SK-MEL-5 (cell line): ENCODE results near the gene MKNK1. TPM values are rescaled to one million over a fixed set of nuclear protein-coding genes. Genes with fewer than 3 reads are reported as not detected.

Source experiments
- DNase-seq: peaks from one replicate; pipeline ENCODE4 v3.0.0-alpha.2; 2016; ENCODE audit warnings: low read depth, low spot score
- in situ Hi-C: cut with HindIII; loops from 2 replicates; pipeline ENCODE4 v1.10.0; 2016; ENCODE audit warnings: low sequenced_read_pairs, high pct_unique_total_duplicates, low pct_unique_long_range_greater_than_20kb
- total RNA-seq: library from RNA; depleted of rRNA; stranded (reverse); fragments of >200 nt; shearing (Covaris generic); gene quantifications from 2 replicates; pipeline ENCODE4 v1.2.3, GENCODE V29; 2014

Gene MKNK1
- total RNA-seq, 1 experiment from 2014 or later, result 16.2 TPM

GRCh38 chr1:46522184-46522968 is 81.7 kb downstream of the MKNK1 start:
- in situ Hi-C loops, result loop anchor here (10.0 kb wide), 1 partner anchor 48 kb away; no protein-coding TSS in a partner anchor
- peak; percentile 64 for DNase-seq

- no peak for DNase-seq
- in situ Hi-C loops, result loop anchor here (10.0 kb wide), 1 partner anchor 47 kb away; no protein-coding TSS in a partner anchor
Measured at GRCh38 chr1:46521414-46521813, 82.7 kb downstream of the MKNK1 start.

- DNase-seq, result no peak
Measured at GRCh38 chr1:46520063-46520911, 83.8 kb downstream of the MKNK1 start.

GRCh38 chr1:46519209-46519608 is 84.9 kb downstream of the MKNK1 start:
- in situ Hi-C loops, result no loop called here
- DNase-seq, result no peak

More at GRCh38 chr1:46520063-46520911, 83.8 kb downstream of the MKNK1 start:
- in situ Hi-C loops, result loop anchor here (10.0 kb wide), 1 partner anchor 45 kb away; no protein-coding TSS in a partner anchor

GRCh38 chr1:46517932-46518498 is 86.1 kb downstream of the MKNK1 start:
- no peak for DNase-seq

GRCh38 chr1:46517010-46517600 is 87.0 kb downstream of the MKNK1 start:
- in situ Hi-C loops, result no loop called here
- no peak for DNase-seq

More at GRCh38 chr1:46517932-46518498, 86.1 kb downstream of the MKNK1 start:
- in situ Hi-C loops, result no loop called here

GRCh38 chr1:46516200-46516950 is 87.7 kb downstream of the MKNK1 start:
- DNase-seq, result no peak
- in situ Hi-C loops, result no loop called here

GRCh38 chr1:46515576-46515975 is 88.5 kb downstream of the MKNK1 start:
- in situ Hi-C loops, result no loop called here
- no peak for DNase-seq

- in situ Hi-C loops, result no loop called here
- DNase-seq, result no peak
Measured at GRCh38 chr1:46513536-46513935, 90.5 kb downstream of the MKNK1 start.

GRCh38 chr1:46512792-46513190 is 91.3 kb downstream of the MKNK1 start:
- no peak for DNase-seq
- in situ Hi-C loops, result no loop called here

- in situ Hi-C loops, result no loop called here
- no peak for DNase-seq
Measured at GRCh38 chr1:46512135-46512791, 91.8 kb downstream of the MKNK1 start.

- in situ Hi-C loops, result no loop called here
- no peak for DNase-seq
Measured at GRCh38 chr1:46510998-46511365, 93.1 kb downstream of the MKNK1 start.

- in situ Hi-C loops, result no loop called here
- no peak for DNase-seq
Measured at GRCh38 chr1:46510341-46510997, 93.6 kb downstream of the MKNK1 start.

- in situ Hi-C loops, result no loop called here
- no peak for DNase-seq
Measured at GRCh38 chr1:46508757-46509156, 95.3 kb downstream of the MKNK1 start.
